ENCODE data around the gene B3GALT6.

B3GALT6 gene

DNA sequence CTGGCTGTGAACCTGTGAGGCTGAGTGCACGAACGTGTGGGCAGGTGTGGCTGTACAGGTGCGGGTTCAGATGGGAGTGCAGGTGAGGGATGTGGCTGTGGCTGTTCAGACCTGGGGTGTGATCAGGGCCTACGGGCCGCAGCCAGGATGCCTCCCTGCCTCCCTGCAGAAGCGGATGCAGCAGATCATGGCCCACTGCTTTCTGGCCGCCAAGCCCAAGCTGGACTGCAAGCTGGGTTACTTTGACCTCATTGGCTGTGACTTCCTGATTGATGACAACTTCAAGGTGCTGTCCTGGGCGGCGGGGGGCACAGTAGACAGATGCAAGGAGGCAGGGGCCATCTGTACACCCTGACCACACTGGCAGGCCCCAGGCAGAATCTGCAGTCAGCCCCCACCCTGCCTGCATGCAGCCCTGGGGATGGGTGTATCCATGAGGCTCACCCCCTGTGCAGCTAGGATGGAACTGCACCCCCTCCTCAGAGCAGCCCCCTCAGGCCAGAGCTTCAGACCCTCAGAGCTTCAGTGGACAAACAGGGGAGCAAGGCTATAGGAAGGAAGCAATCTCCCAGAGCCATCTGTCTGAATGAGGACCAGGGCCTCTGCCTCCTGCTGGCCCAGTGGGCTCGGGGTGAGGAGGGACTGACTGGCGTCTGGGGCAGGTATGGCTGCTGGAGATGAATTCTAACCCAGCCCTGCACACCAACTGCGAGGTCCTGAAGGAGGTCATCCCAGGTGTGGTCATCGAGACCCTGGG, 35.4 kb upstream of the B3GALT6 start:
- H3K4me3 ChIP-seq (ENCODE audit: low read depth, low read length) = no peak overlapping the region
- no peaks in the 10 kb centered on the region for H3K36me3 ChIP-seq (ENCODE audit: control insufficient read depth, insufficient read depth, low read length)
- peaks cover 6% of the 10 kb centered on the region; the same call in 1 of the 2 replicates for H3K9me3 ChIP-seq (ENCODE audit: control insufficient read depth, insufficient read depth, low read length)
- no peaks in the 10 kb centered on the region for H3K4me1 ChIP-seq (ENCODE audit: control insufficient read depth, insufficient read depth, low read length)
- H3K27me3 ChIP-seq (ENCODE audit: control insufficient read depth, insufficient read depth, low read length) = peaks cover 2% of the 10 kb centered on the region; the same call in 1 of the 2 replicates
- no peak overlapping the region for H3K9ac ChIP-seq (ENCODE audit: low read depth, low read length)
- H3K27ac ChIP-seq (ENCODE audit: low read depth, low read length) = no peak overlapping the region

DNA sequence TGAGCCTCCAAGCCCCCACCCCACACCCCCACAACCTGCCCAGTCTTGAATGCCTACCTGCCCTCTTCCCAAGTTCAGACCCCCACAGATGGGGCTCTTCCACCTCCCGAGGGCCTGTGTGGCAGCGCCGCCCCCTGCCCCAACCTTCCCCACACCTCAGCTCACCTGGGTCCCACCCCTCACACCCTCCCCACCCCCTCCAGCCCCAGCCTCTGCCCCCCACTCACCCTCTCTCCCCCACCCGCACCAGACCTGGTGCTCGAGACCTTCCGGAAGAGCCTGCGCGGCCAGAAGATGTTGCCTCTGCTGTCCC, 34.9 kb upstream of the B3GALT6 start:
- H3K27me3 ChIP-seq (ENCODE audit: control insufficient read depth, insufficient read depth, low read length) = peaks cover 2% of the 10 kb centered on the region; the same call in 1 of the 2 replicates
- peaks cover 2% of the 10 kb centered on the region; the same call in 1 of the 2 replicates for H3K9me3 ChIP-seq (ENCODE audit: control insufficient read depth, insufficient read depth, low read length)
- H3K27ac ChIP-seq (ENCODE audit: low read depth, low read length) = no peak overlapping the region
- H3K4me1 ChIP-seq (ENCODE audit: control insufficient read depth, insufficient read depth, low read length) = no peaks in the 10 kb centered on the region
- H3K36me3 ChIP-seq (ENCODE audit: control insufficient read depth, insufficient read depth, low read length) = no peaks in the 10 kb centered on the region
- H3K9ac ChIP-seq (ENCODE audit: low read depth, low read length) = no peak overlapping the region
- no peak overlapping the region for H3K4me3 ChIP-seq (ENCODE audit: low read depth, low read length)

DNA sequence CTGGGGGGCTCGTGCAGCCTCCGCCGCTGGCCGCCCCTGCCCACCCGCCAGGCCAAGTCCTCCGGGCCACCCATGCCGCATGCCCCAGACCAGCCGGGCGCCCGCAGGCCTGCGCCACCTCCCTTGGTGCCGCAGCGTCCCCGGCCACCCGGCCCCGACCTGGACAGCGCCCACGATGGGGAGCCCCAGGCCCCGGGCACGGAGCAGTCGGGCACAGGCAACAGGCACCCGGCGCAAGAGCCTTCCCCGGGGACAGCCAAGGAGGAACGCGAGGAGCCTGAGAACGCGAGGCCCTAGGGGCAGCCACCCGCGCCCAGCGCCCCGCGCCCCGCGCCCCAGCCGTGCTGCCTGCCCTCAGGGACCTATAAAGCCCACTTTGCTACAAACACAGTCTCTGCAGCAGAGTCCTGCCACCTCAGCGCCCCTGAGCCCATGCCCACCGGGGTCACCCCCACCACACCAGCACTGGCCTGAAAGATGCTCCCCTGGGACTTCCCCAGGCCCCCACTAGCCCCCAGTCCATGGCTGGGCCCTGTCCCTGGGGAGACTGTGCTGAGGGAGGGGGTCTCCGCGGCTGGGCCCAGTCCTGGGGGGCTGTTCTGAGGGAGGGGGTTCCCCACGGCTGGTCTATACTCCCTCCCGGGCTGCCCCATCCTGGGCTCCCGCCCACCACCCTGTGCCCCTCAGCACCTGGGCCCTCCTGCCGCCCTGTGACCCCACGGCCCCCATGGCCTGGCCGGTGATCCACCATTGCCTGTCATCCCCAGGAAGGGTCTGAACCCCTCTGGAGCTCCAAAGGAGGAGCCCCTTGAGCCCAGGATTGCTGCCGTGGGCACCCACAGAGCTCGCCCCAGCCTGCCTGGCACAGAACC, 34.2 kb upstream of the B3GALT6 start:
- Histone ChIP-seq H3K36me3 (ENCODE audit: control insufficient read depth, insufficient read depth, low read length) (no peaks in the 10 kb centered on the region), H3K4me1 (ENCODE audit: control insufficient read depth, insufficient read depth, low read length) (no peaks in the 10 kb centered on the region), H3K27ac (ENCODE audit: low read depth, low read length) (no peak overlapping the region), H3K4me3 (ENCODE audit: low read depth, low read length) (no peak overlapping the region), H3K27me3 (ENCODE audit: control insufficient read depth, insufficient read depth, low read length) (peaks cover 2% of the 10 kb centered on the region; the same call in 1 of the 2 replicates), H3K9me3 (ENCODE audit: control insufficient read depth, insufficient read depth, low read length) (no peaks in the 10 kb centered on the region; the same call in 1 of the 2 replicates), H3K9ac (ENCODE audit: low read depth, low read length) (no peak overlapping the region)

DNA sequence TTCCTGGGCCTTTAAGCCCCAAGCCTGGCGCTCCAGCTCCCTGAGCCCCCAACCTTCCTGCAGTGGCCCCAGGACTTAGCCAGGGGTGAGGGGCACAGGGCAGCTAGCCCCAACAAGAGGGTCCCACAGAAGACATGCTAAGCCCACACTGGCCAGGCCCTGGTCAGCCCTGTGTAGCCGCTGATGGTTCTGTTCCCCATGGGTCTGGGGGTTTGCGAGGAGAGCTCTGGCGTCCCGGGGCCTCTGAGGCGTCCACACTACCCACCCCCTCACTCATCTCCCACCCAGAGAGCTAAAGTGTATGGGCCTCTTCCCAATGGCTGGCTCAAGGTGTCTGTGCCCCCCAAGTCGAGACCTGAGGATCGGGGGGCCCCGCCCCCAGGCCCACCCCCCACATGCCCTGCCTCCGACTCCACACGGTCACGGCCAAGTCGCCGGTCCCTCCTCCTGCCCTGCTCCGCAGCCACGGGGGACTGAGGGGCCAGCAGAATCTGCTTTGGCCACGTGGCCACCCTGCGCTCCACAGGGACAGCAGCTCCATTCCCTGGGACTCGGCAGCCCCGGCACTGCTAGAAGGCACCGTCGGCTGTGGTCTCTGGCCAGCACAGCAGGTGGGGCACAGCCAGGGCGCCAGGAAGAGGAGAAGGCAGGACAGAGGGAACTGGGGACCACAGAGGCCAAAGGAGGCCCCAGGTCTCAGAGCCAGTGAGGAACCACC, 33.5 kb upstream of the B3GALT6 start:
- H3K9ac ChIP-seq (ENCODE audit: low read depth, low read length) = no peak overlapping the region
- no peaks in the 10 kb centered on the region; the same call in 1 of the 2 replicates for H3K9me3 ChIP-seq (ENCODE audit: control insufficient read depth, insufficient read depth, low read length)
- H3K4me1 ChIP-seq (ENCODE audit: control insufficient read depth, insufficient read depth, low read length) = no peaks in the 10 kb centered on the region
- no peaks in the 10 kb centered on the region for H3K36me3 ChIP-seq (ENCODE audit: control insufficient read depth, insufficient read depth, low read length)
- no peak overlapping the region for H3K27ac ChIP-seq (ENCODE audit: low read depth, low read length)
- peaks cover 2% of the 10 kb centered on the region; the same call in 1 of the 2 replicates for H3K27me3 ChIP-seq (ENCODE audit: control insufficient read depth, insufficient read depth, low read length)
- no peak overlapping the region for H3K4me3 ChIP-seq (ENCODE audit: low read depth, low read length)

DNA sequence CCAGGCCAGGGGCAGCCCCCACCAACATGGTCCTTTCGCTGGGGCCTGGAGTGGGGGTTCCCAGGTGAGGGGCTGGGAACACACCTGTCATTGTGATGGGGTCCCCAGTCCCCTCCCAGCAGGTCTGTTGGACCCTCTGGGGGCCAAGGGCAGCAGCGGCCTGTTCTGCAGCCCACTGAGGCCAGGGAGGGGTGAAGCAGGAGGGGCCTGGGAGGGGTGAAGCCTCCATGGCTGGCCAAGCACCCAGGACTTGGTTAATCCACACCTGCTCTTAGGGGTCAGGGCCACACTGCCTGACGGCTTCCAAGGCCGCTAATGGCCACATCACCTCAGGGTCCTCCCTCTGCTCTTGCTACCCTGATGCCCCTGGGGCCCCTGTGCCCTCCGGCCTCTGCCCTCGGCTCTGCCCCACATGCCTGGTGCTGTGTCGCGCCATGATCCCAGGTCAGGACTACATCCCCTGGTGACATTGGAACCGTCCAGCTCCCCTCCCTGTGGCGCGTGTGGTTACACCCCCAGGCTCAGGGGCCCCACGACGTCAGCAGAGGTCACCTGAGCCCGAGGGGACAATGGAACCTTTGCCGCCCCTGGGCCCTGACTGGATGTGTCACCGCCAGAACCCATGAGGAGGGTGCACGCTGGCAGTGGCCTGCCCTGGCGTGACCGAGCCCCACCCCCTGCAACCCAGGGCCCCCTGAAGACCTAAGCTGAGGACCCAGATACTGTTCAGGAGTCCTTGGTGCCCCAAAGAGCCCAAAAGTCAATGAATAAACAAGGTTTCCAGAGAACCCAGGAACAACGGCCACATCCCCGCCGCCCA, 32.7 kb upstream of the B3GALT6 start:
- Histone ChIP-seq H3K27me3 (ENCODE audit: control insufficient read depth, insufficient read depth, low read length) (peaks cover 2% of the 10 kb centered on the region; the same call in 1 of the 2 replicates), H3K9me3 (ENCODE audit: control insufficient read depth, insufficient read depth, low read length) (no peaks in the 10 kb centered on the region; the same call in 1 of the 2 replicates), H3K27ac (ENCODE audit: low read depth, low read length) (no peak overlapping the region), H3K9ac (ENCODE audit: low read depth, low read length) (no peak overlapping the region), H3K4me3 (ENCODE audit: low read depth, low read length) (no peak overlapping the region), H3K4me1 (ENCODE audit: control insufficient read depth, insufficient read depth, low read length) (no peaks in the 10 kb centered on the region), H3K36me3 (ENCODE audit: control insufficient read depth, insufficient read depth, low read length) (no peaks in the 10 kb centered on the region)

DNA sequence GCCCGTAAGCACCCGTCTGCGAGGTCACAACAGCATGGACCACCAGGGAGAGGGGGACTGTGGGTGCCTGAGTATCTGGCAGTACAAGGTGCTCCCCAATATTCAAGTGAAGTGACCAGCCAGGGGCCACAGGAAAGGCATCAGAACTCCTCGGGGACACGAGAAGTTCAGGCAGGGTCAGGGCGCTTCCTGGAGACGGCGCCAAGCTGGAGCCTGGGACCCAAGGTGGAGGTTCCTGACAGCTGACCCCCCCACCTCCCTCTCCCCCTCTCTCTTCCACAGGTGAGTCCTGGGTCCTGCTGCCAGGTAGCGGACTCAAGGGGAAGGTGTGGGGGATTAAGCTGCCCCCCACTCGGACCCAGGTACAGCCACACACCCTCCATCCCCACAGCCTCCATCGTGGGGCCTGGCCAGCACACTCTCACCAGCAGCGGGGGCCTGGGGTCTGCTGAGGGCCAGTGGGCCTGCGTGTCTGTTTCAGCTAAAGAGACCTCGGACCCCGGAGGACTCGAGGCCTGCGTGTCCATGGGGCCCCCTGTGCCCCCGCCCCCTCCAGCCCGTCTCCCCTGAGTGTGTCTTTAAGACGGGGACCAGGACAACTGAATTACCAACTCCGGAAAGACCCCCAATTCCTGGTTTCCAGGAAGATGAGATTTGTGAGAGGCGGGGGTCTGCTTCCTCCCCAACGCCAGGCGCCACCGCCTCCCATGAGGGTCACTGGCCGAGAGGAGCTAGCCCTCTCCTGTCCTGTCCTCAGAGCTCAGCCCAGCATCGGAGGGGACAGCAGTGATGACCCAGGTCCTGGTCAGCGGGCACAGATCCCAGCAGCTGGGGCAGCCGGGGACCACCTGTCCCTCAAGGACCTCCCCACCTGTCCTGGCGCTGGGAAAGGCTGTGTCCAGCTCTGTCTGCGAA, 31.8 kb upstream of the B3GALT6 start:
- Histone ChIP-seq H3K9me3 (ENCODE audit: control insufficient read depth, insufficient read depth, low read length) (no peaks in the 10 kb centered on the region), H3K27ac (ENCODE audit: low read depth, low read length) (no peak overlapping the region), H3K4me3 (ENCODE audit: low read depth, low read length) (peak overlapping the region; percentile 51; the same call in 1 of the 2 replicates), H3K36me3 (ENCODE audit: control insufficient read depth, insufficient read depth, low read length) (no peaks in the 10 kb centered on the region), H3K27me3 (ENCODE audit: control insufficient read depth, insufficient read depth, low read length) (peaks cover 2% of the 10 kb centered on the region; the same call in 1 of the 2 replicates), H3K9ac (ENCODE audit: low read depth, low read length) (no peak overlapping the region), H3K4me1 (ENCODE audit: control insufficient read depth, insufficient read depth, low read length) (no peaks in the 10 kb centered on the region)

DNA sequence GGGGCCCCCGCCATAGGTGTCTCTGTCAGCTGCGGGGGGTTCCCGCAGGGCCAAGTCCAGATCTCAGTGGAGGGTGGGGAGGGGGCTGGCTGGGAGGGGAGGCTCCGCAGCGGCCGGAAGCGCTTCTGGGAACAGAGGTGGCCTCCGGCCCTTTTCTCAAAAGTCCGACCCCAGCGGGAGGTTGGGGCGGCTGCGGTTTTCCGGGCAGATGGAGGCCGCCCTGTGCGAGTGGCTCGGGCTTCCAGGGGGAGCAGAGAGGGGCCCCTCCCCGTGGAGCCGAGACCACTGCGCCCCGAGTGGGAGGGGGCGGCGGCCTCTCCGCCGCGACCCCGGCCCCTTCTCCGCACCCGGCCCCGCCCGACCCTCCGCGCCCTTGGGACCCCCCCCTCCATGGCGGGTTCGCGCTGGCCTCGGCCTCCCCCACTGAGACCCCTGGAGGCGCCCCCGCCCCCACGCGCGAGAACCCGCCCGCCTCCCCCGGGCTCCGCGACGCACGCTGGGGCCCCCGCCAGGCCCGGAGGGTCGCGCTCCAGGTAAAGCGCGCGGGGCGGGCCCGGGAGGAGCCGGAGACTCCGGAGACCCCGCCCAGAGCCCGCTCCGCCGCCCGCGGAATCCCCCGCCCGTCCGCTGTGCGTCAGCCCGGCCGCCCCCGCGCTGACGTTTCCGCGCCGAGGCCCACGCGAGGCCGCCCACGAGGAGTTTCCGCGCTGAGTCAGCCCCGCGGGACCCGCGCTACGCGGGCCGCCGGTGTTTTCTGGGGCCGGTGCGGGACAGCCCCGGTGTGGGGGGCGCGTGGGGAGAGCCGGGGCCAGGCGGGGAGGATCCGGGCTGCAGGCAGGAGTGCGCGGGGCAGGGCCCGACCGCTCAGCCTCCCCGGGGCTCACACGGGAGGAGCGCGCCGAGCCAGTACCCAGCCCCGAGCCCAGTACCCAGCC, 30.9 kb upstream of the B3GALT6 start:
- Histone ChIP-seq H3K4me3 (ENCODE audit: low read depth, low read length) (peak overlapping the region; percentile 51; the same call in 1 of the 2 replicates), H3K27me3 (ENCODE audit: control insufficient read depth, insufficient read depth, low read length) (peaks cover 12% of the 10 kb centered on the region), H3K9me3 (ENCODE audit: control insufficient read depth, insufficient read depth, low read length) (no peaks in the 10 kb centered on the region), H3K27ac (ENCODE audit: low read depth, low read length) (no peak overlapping the region), H3K36me3 (ENCODE audit: control insufficient read depth, insufficient read depth, low read length) (no peaks in the 10 kb centered on the region), H3K4me1 (ENCODE audit: control insufficient read depth, insufficient read depth, low read length) (peaks cover 4% of the 10 kb centered on the region; the same call in 1 of the 2 replicates), H3K9ac (ENCODE audit: low read depth, low read length) (no peak overlapping the region)

DNA sequence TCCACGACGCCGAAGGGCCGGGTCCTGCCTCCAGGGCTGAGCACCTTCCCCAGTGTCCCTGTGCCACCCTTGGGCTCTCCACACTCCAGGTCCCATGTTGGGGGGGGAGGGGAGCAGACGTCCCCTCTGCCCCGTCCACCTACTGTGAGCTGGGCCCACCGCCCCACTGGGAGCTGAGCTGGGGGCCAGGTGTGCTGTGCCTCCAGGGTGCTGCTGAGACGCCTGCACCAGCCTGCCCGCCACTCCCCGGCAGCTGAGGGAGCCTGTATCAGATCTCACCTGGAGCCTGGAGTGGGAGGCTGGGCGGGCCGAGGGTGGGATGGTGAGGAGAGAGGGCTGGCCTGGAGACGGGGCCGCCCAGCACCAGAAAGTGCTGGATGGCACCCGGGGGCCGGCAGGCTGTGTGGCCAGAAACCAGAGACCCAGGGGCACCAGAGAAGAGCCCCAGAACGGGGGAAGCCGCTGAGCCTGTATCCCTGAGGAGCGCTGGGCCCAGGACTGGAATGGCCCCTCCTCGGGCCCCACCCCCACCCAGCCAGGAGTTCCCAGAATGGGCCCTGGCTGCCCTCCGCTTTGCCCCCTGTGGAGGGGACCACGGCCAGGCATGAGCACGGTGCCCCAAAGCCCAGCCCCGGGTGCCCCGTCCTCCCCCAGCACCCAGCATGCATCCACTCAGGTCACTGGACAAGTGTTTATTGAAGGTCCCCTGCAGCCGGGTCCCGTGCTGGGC, 29.0 kb upstream of the B3GALT6 start:
- Histone ChIP-seq H3K36me3 (ENCODE audit: control insufficient read depth, insufficient read depth, low read length) (no peaks in the 10 kb centered on the region), H3K27ac (ENCODE audit: low read depth, low read length) (no peak overlapping the region), H3K4me1 (ENCODE audit: control insufficient read depth, insufficient read depth, low read length) (peaks cover 4% of the 10 kb centered on the region; the same call in 1 of the 2 replicates), H3K27me3 (ENCODE audit: control insufficient read depth, insufficient read depth, low read length) (peaks cover 23% of the 10 kb centered on the region), H3K9ac (ENCODE audit: low read depth, low read length) (no peak overlapping the region), H3K4me3 (ENCODE audit: low read depth, low read length) (no peak overlapping the region), H3K9me3 (ENCODE audit: control insufficient read depth, insufficient read depth, low read length) (no peaks in the 10 kb centered on the region)

Data from HUES48 (cell line).